Upper lobe of left lung (tissue), 4 donors: Measurements from ENCODE around the gene ITGA1.

Experiments used
- EP300 ChIP-seq, 4 donors: sonication (generic); formaldehyde crosslinking; IDR thresholded peaks; one replicate each; pipeline ENCODE4 v1.5.1; 2017; ENCODE audit warnings: antibody characterized with exemption in 4 of 4, control low read depth in 2 of 4
- POLR2A ChIP-seq, 4 donors: fragments of 450-650 bp; IDR thresholded peaks; one replicate each; pipeline ENCODE4 v1.5.1; 2016 to 2017; ENCODE audit warnings: antibody characterized with exemption in 4 of 4, mild to moderate bottlenecking in 2 of 4
- POLR2AphosphoS5 ChIP-seq, 2 donors: sonication (generic); formaldehyde crosslinking; IDR thresholded peaks; one replicate each; pipeline ENCODE4 v1.5.1; 2017; ENCODE audit warnings: antibody characterized with exemption in 2 of 2
- TF ChIP-seq, protein P1 (sequence below), 6 experiments: fragments of 450-650 bp in 4 of 6; fragments of 200-600 bp in 2 of 6; sonication (generic) in 2 of 6; IDR thresholded peaks; one replicate each; pipeline ENCODE4 v1.5.1; 2016 to 2019; ENCODE audit warnings: antibody characterized with exemption in 6 of 6

- TF ChIP-seq, protein P1, sequence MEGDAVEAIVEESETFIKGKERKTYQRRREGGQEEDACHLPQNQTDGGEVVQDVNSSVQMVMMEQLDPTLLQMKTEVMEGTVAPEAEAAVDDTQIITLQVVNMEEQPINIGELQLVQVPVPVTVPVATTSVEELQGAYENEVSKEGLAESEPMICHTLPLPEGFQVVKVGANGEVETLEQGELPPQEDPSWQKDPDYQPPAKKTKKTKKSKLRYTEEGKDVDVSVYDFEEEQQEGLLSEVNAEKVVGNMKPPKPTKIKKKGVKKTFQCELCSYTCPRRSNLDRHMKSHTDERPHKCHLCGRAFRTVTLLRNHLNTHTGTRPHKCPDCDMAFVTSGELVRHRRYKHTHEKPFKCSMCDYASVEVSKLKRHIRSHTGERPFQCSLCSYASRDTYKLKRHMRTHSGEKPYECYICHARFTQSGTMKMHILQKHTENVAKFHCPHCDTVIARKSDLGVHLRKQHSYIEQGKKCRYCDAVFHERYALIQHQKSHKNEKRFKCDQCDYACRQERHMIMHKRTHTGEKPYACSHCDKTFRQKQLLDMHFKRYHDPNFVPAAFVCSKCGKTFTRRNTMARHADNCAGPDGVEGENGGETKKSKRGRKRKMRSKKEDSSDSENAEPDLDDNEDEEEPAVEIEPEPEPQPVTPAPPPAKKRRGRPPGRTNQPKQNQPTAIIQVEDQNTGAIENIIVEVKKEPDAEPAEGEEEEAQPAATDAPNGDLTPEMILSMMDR (IDR thresholded peaks at IDR 0.05): no peak
- TF ChIP-seq POLR2A (IDR thresholded peaks at IDR 0.05) (no peak), EP300 (IDR thresholded peaks at IDR 0.05) (no peak), POLR2AphosphoS5 (IDR thresholded peaks at IDR 0.05) (no peak)
Observed at GRCh38 chr5:52767217-52767743, 20.4 kb upstream of the ITGA1 start.
